Thyroid gland (tissue), 4 donors: ENCODE measurements around the gene FCER2. TPM values are rescaled to one million over a fixed set of nuclear protein-coding genes. Genes with fewer than 3 reads are reported as not detected.
A peak's percentile ranks its signal among the peaks of the same experiment; 100 is the strongest.

ENCODE experiments used
- DNase-seq, 2 donors: peaks; one replicate each; pipeline ENCODE4 v3.0.0-alpha.2; 2019
- H3K27ac ChIP-seq, 3 donors: fragments of 200-600 bp; sonication (generic); 1 replicate in 2 of 3; 2 replicates in 1 of 3; pipeline ENCODE4 v1.5.1; 2016 to 2019; ENCODE audit warnings: mild to moderate bottlenecking in 1 of 3, moderate library complexity in 1 of 3
- H3K27me3 ChIP-seq: fragments of 200-600 bp; sonication (generic); one replicate; pipeline ENCODE4 v1.5.1; 2019
- H3K36me3 ChIP-seq, 2 donors: fragments of 200-600 bp; sonication (generic); one replicate each; pipeline ENCODE4 v1.5.1; 2016 to 2019
- H3K4me1 ChIP-seq, 2 donors: fragments of 200-600 bp; sonication (generic); one replicate each; pipeline ENCODE4 v1.5.1; 2017 to 2019
- H3K4me3 ChIP-seq, 3 donors: fragments of 200-600 bp; sonication (generic); replicated peaks in 1 of 3; 1 replicate in 2 of 3; 2 replicates in 1 of 3; pipeline ENCODE4 v1.5.1; 2016; ENCODE audit warnings: mild to moderate bottlenecking in 1 of 3
- H3K9me3 ChIP-seq: fragments of 200-600 bp; sonication (generic); one replicate; pipeline ENCODE4 v1.5.1; 2017
- POLR2A ChIP-seq, 2 donors: fragments of 450-650 bp; IDR thresholded peaks; one replicate each; pipeline ENCODE4 v1.6.1; 2017; ENCODE audit warnings: antibody characterized with exemption in 2 of 2, mild to moderate bottlenecking in 2 of 2, moderate library complexity in 1 of 2
- WGBS, 2 donors: methylation state at CpG; one replicate each; pipeline ENCODE4 v1.1.5; 2017; 5-methylcytosine and 5-hydroxymethylcytosine counted together
- intact Hi-C: fragments of 100-400 bp; cut with DNase I; formaldehyde crosslinking; loops from one replicate; pipeline ENCODE4 v1.15.1; 2023
- total RNA-seq, 4 donors: library from RNA; depleted of rRNA; stranded (reverse); fragments of >200 nt; gene quantifications; one replicate each; pipeline ENCODE4 v1.2.3, GENCODE V29; 2016
- TF ChIP-seq, protein P1 (sequence below), 6 experiments: fragments of 200-600 bp in 3 of 6; fragments of 450-650 bp in 3 of 6; sonication (generic) in 3 of 6; IDR thresholded peaks; one replicate each; pipeline ENCODE4 v1.5.1; 2016 to 2019; ENCODE audit warnings: antibody characterized with exemption in 6 of 6, mild to moderate bottlenecking in 2 of 6, inconsistent platforms in 1 of 6, moderate library complexity in 1 of 6

The FCER2 gene
- total RNA-seq, 4 donors from 2014 or later, result not detected

DNA sequence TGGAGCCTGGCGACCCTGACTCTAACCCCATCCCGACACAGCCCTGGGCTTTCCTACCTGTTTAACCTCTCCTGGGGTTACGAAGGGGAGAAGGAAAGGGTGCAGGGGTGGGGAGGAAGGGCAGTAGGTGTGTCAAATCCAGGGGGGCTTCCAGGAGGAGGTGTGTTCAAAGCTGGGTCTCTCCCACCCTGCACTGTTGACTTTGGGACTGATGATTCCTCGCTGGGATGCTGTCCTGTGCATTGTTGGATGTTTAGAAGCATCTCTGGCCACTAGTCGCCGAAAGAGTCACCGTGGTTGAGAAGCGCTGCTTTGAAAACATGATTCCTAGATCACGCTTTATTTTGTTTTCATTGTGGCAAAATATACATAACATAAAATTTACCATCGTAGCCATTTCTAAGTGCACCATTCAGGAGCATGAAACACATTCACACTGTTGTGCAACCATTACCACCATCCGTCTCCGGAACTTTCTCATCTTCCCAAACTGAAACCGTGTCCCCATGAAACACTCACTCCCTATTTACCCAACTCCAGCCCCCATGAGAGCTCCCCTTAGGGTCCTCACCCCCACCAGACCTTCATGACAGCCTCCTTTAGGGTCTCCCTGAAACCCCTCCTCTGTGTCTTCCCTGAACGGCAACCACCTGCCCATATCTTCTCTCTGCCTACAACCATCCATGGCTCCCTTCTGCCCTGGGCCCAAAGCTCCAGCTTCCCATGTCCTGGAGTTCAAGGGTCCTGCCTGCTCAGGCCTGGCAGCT is 4.4 kb upstream of the FCER2 start:
- WGBS, 2 donors, result 78 to 80% methylated on average over 14 of the region's 14 CpGs
- intact Hi-C loops, result no loop called here
- no peak for DNase-seq
- Histone ChIP-seq H3K4me1 (no peaks in the 10 kb centered on the region), H3K27me3 (no peaks in the 10 kb centered on the region), H3K9me3 (no peaks in the 10 kb centered on the region), H3K4me3 (no peak overlapping the region), H3K27ac (no peak overlapping the region), H3K36me3 (no peaks in the 10 kb centered on the region)
- TF ChIP-seq POLR2A (IDR thresholded peaks at IDR 0.05), result no peak
- TF ChIP-seq, protein P1, sequence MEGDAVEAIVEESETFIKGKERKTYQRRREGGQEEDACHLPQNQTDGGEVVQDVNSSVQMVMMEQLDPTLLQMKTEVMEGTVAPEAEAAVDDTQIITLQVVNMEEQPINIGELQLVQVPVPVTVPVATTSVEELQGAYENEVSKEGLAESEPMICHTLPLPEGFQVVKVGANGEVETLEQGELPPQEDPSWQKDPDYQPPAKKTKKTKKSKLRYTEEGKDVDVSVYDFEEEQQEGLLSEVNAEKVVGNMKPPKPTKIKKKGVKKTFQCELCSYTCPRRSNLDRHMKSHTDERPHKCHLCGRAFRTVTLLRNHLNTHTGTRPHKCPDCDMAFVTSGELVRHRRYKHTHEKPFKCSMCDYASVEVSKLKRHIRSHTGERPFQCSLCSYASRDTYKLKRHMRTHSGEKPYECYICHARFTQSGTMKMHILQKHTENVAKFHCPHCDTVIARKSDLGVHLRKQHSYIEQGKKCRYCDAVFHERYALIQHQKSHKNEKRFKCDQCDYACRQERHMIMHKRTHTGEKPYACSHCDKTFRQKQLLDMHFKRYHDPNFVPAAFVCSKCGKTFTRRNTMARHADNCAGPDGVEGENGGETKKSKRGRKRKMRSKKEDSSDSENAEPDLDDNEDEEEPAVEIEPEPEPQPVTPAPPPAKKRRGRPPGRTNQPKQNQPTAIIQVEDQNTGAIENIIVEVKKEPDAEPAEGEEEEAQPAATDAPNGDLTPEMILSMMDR (IDR thresholded peaks at IDR 0.05), result no peak

- 65 to 74% methylated on average over 23 to 24 of the region's 24 CpGs for WGBS, 2 donors
- H3K27ac ChIP-seq, result no peak overlapping the region
- H3K4me3 ChIP-seq, result no peak overlapping the region
- TF ChIP-seq, protein P1 (IDR thresholded peaks at IDR 0.05), result no peak
- no peak for TF ChIP-seq POLR2A (IDR thresholded peaks at IDR 0.05)
- H3K27me3 ChIP-seq, result no peaks in the 10 kb centered on the region
- intact Hi-C loops, result no loop called here
- DNase-seq, result peak in 1 of 2 donors; percentile 8
- H3K36me3 ChIP-seq, result no peaks in the 10 kb centered on the region
- no peaks in the 10 kb centered on the region for H3K9me3 ChIP-seq
- H3K4me1 ChIP-seq, result no peaks in the 10 kb centered on the region
These were observed 3.7 kb upstream of the FCER2 start for GRCh38 chr19:7705387-7706187.

- intact Hi-C loops, result no loop called here
- no peaks in the 10 kb centered on the region for H3K27me3 ChIP-seq
These were observed 2.5 kb upstream of the FCER2 start for GRCh38 chr19:7704280-7705060.

GRCh38 chr19:7703332-7703731 is 1.4 kb upstream of the FCER2 start:
- intact Hi-C loops, result no loop called here
- no peak for TF ChIP-seq POLR2A (IDR thresholded peaks at IDR 0.05)
- TF ChIP-seq, protein P1 (IDR thresholded peaks at IDR 0.05), result no peak
- Histone ChIP-seq H3K4me3 (no peak overlapping the region), H3K9me3 (no peaks in the 10 kb centered on the region), H3K27ac (no peak overlapping the region), H3K36me3 (no peaks in the 10 kb centered on the region), H3K4me1 (no peaks in the 10 kb centered on the region), H3K27me3 (no peaks in the 10 kb centered on the region)
- DNase-seq, result no peak
- WGBS, 2 donors, result 66 to 68% methylated on average over 8 of the region's 8 CpGs

More at GRCh38 chr19:7704280-7705060, 2.5 kb upstream of the FCER2 start:
- WGBS, 2 donors, result 74 to 89% methylated on average over 5 to 6 of the region's 6 CpGs
- Histone ChIP-seq H3K9me3 (no peaks in the 10 kb centered on the region), H3K4me1 (no peaks in the 10 kb centered on the region), H3K27ac (no peak overlapping the region), H3K4me3 (no peak overlapping the region), H3K36me3 (no peaks in the 10 kb centered on the region)
- no peak for DNase-seq
- TF ChIP-seq, protein P1 (IDR thresholded peaks at IDR 0.05), result no peak
- TF ChIP-seq POLR2A (IDR thresholded peaks at IDR 0.05), result no peak
